ENCODE data around the gene FNDC3B.
A peak's percentile ranks its signal among the peaks of the same experiment; 100 is the strongest.

FNDC3B gene

DNA sequence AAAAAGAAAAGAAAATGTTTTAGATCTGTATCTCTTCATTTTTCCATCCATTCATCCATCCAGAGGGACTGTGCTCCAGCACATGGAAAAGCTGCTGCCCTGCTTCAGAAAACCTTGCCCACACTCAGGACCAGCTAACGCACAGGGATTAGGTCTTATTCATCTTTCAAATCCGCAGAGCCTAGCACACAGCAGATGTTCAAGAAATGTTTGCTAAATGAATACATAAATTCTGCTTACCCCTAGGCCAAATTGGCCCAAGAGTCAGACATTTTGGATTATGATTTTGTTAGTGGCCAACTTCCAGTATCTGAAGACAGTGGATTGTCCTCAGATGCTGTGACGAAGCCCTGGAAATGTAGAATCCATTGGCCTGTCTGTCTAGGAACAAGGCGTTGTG is 337.5 kb downstream of the FNDC3B start:
- H3K36me3 ChIP-seq (ENCODE audit: insufficient read depth, low read length), result peaks cover 71% of the 10 kb centered on the region
- no peak overlapping the region for H2AFZ ChIP-seq (ENCODE audit: low read length, unreplicated experiment)
- peaks cover 3% of the 10 kb centered on the region for H3K79me2 ChIP-seq (ENCODE audit: control insufficient read depth, insufficient read depth, low read length, unreplicated experiment)
- H3K27me3 ChIP-seq (ENCODE audit: insufficient read depth, low read length), result no peaks in the 10 kb centered on the region
- no peak overlapping the region for H3K4me3 ChIP-seq (ENCODE audit: low read depth, low read length)
- no peak overlapping the region for H3K27ac ChIP-seq (ENCODE audit: low read depth, low read length)
- H3K4me1 ChIP-seq (ENCODE audit: control insufficient read depth, insufficient read depth, low read length, unreplicated experiment), result no peaks in the 10 kb centered on the region

DNA sequence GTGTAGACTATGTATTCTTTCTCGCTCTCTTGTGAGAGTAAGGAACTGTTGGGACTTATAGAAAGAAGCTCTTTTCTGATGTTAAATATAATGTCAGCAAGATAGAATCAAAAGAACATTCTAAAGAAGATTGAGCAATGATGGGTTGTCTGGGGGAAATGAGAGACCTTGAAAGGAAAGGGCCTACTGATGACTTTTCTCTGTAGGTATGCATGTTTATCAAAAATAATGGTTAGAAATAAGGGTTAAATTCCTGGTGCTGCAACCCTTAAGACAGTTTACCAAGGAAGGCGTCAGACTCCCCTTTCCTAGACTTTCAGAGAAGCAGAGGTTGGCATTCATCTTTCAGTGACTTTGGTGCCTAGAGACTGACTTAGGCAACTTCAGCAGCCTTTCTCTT is 339.1 kb downstream of the FNDC3B start:
- Histone ChIP-seq H3K36me3 (ENCODE audit: insufficient read depth, low read length) (peaks cover 65% of the 10 kb centered on the region), H3K27ac (ENCODE audit: low read depth, low read length) (no peak overlapping the region), H3K79me2 (ENCODE audit: control insufficient read depth, insufficient read depth, low read length, unreplicated experiment) (peaks cover 6% of the 10 kb centered on the region), H3K27me3 (ENCODE audit: insufficient read depth, low read length) (no peaks in the 10 kb centered on the region), H3K4me3 (ENCODE audit: low read depth, low read length) (no peak overlapping the region), H2AFZ (ENCODE audit: low read length, unreplicated experiment) (no peak overlapping the region), H3K4me1 (ENCODE audit: control insufficient read depth, insufficient read depth, low read length, unreplicated experiment) (no peaks in the 10 kb centered on the region)

DNA sequence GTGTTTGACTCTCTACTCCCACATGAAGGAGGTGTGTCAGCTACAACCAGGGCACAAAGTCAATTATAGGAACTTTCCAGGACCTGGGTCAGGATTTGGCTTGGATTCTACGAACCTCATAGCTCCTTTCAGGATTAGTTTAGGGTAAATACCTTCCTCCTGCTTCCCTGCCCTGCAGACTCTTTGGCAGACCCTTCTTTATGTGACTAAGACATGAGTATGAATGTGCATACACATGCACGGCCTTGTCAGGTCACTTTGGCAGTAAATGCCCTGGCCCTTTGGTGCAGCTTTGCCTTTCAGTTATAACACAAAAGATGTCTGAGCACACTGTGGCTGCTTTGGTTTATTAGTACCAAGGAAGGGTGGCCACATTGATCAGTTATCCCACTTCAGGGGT is 340.0 kb downstream of the FNDC3B start:
- Histone ChIP-seq H3K36me3 (ENCODE audit: insufficient read depth, low read length) (peaks cover 59% of the 10 kb centered on the region), H3K27me3 (ENCODE audit: insufficient read depth, low read length) (no peaks in the 10 kb centered on the region), H3K79me2 (ENCODE audit: control insufficient read depth, insufficient read depth, low read length, unreplicated experiment) (peaks cover 8% of the 10 kb centered on the region), H3K27ac (ENCODE audit: low read depth, low read length) (no peak overlapping the region), H3K4me3 (ENCODE audit: low read depth, low read length) (no peak overlapping the region), H2AFZ (ENCODE audit: low read length, unreplicated experiment) (no peak overlapping the region), H3K4me1 (ENCODE audit: control insufficient read depth, insufficient read depth, low read length, unreplicated experiment) (no peaks in the 10 kb centered on the region)

DNA sequence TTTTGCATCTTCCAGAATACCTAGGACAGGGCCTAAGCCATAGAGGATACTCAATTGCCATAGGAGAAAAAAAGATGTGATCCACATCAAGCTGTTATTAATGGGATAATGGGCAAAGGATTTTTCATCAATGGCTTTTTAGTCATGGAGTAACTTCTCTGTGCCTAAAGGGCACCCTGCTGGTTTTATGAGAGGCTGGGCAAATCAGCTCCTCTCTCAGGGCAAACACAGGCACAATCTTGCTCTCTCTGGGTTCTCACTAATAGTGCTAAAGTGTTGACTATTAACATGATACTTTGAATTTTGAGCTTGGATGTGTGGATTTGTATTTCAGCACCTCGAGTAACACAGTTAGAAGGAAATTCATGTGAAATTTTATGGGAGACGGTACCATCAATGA is 341.3 kb downstream of the FNDC3B start:
- Histone ChIP-seq H3K4me3 (ENCODE audit: low read depth, low read length) (no peak overlapping the region), H2AFZ (ENCODE audit: low read length, unreplicated experiment) (no peak overlapping the region), H3K79me2 (ENCODE audit: control insufficient read depth, insufficient read depth, low read length, unreplicated experiment) (peaks cover 8% of the 10 kb centered on the region), H3K36me3 (ENCODE audit: insufficient read depth, low read length) (peaks cover 52% of the 10 kb centered on the region), H3K27ac (ENCODE audit: low read depth, low read length) (no peak overlapping the region), H3K27me3 (ENCODE audit: insufficient read depth, low read length) (no peaks in the 10 kb centered on the region), H3K4me1 (ENCODE audit: control insufficient read depth, insufficient read depth, low read length, unreplicated experiment) (no peaks in the 10 kb centered on the region)

DNA sequence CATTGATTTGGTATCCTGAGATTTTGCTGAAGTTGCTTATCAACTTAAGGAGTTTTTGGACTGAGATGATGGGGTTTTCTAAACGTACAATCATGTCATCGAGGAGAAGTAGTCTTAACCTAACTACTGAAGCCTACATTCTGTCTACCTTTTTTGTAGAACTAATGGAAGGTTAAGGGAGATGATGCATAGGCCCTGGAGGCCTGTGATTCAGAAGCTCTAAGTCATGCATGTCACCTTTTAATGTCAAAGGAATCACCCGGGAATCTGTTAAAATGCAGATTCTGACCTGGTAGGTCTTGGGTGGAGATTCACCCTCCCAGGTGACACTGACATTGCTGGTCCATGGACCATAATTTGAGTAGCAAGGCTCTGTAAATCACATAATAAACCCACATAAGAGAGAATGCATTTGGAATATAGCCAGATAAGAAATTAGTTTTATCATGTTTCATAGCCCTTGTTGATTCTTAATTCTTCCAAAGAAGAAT is 344.0 kb downstream of the FNDC3B start:
- H3K79me2 ChIP-seq (ENCODE audit: control insufficient read depth, insufficient read depth, low read length, unreplicated experiment), result peaks cover 16% of the 10 kb centered on the region
- peaks cover 26% of the 10 kb centered on the region for H3K36me3 ChIP-seq (ENCODE audit: insufficient read depth, low read length)
- no peak overlapping the region for H2AFZ ChIP-seq (ENCODE audit: low read length, unreplicated experiment)
- no peaks in the 10 kb centered on the region for H3K4me1 ChIP-seq (ENCODE audit: control insufficient read depth, insufficient read depth, low read length, unreplicated experiment)
- no peak overlapping the region for H3K4me3 ChIP-seq (ENCODE audit: low read depth, low read length)
- no peaks in the 10 kb centered on the region for H3K27me3 ChIP-seq (ENCODE audit: insufficient read depth, low read length)
- no peak overlapping the region for H3K27ac ChIP-seq (ENCODE audit: low read depth, low read length)

DNA sequence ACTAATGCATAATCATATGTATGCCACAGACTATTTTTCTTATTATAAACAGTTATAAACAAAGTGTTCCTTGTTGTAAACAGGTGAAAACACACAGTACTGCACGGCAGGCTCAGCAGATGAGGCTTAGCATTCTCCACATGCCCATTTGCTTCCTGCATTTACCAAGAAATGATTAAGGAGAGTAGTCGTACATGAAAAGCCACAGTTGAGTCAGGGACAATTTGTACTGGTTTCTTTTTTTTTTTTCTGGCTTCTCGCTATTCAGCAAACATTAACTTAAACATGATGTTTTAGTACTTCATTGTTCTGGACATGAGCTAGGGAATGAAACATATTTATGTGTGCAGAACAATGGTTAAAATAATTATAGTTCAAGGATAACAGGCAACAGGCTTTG is 345.5 kb downstream of the FNDC3B start:
- Histone ChIP-seq H3K4me3 (ENCODE audit: low read depth, low read length) (no peak overlapping the region), H3K4me1 (ENCODE audit: control insufficient read depth, insufficient read depth, low read length, unreplicated experiment) (no peaks in the 10 kb centered on the region), H3K27ac (ENCODE audit: low read depth, low read length) (no peak overlapping the region), H3K79me2 (ENCODE audit: control insufficient read depth, insufficient read depth, low read length, unreplicated experiment) (peaks cover 23% of the 10 kb centered on the region), H3K36me3 (ENCODE audit: insufficient read depth, low read length) (peaks cover 20% of the 10 kb centered on the region), H2AFZ (ENCODE audit: low read length, unreplicated experiment) (no peak overlapping the region), H3K27me3 (ENCODE audit: insufficient read depth, low read length) (no peaks in the 10 kb centered on the region)

DNA sequence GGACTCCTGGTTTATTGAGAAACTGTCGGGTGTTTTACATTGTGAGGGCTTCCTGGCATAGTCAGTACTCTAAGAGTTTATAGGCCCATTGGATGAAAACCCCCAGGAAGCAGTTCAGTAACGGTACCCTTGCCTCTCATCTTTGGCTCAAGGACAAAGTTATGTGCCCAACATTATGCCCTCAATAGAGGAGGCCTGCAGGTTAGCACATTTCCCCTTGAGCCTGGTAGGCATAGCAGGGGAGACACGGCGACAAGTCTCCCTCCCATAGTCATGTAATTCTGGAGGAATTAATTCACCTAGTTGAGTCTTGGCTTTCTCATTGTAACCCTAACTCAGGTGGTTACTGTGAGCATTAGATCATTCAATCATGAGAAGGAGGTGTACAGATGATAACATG is 348.4 kb downstream of the FNDC3B start:
- H3K79me2 ChIP-seq (ENCODE audit: control insufficient read depth, insufficient read depth, low read length, unreplicated experiment), result peaks cover 20% of the 10 kb centered on the region
- H3K4me3 ChIP-seq (ENCODE audit: low read depth, low read length), result no peak overlapping the region
- peaks cover 9% of the 10 kb centered on the region; the same call in 1 of the 2 replicates for H3K36me3 ChIP-seq (ENCODE audit: insufficient read depth, low read length)
- no peaks in the 10 kb centered on the region for H3K27me3 ChIP-seq (ENCODE audit: insufficient read depth, low read length)
- H3K4me1 ChIP-seq (ENCODE audit: control insufficient read depth, insufficient read depth, low read length, unreplicated experiment), result peaks cover 10% of the 10 kb centered on the region
- no peak overlapping the region for H3K27ac ChIP-seq (ENCODE audit: low read depth, low read length)
- H2AFZ ChIP-seq (ENCODE audit: low read length, unreplicated experiment), result no peak overlapping the region

DNA sequence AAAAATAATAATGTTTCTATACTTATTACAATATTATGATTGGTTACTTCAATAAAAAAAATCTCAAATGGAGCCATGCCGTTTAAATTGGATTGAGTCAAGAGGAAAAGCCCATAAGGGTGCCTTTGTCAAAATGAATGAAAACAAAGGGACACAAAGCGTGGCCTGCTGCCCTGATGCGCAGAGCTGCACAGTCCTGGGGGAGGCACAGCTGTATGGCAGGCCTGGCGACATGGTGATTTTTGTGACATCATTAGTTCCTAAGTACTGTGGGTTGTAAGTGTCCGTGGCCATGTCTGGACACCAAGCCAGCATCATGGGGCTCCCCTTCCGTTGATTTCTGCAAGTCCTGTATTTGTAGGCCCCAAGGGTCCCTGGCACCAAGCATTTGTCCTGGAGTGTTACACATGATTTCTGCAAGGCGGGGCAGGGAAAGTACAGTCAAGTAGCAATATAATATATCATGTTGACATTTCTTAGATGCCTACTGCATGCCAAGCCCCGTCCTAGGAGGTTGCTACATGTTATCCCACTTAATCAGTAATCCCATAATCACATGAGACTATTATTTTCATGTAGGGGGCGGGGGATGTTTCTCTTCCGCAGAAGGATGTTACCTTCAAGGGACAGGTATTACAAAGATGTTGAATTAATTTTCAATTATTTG is 349.2 kb downstream of the FNDC3B start:
- Histone ChIP-seq H3K36me3 (ENCODE audit: insufficient read depth, low read length) (peaks cover 15% of the 10 kb centered on the region), H3K27ac (ENCODE audit: low read depth, low read length) (no peak overlapping the region)

DNA sequence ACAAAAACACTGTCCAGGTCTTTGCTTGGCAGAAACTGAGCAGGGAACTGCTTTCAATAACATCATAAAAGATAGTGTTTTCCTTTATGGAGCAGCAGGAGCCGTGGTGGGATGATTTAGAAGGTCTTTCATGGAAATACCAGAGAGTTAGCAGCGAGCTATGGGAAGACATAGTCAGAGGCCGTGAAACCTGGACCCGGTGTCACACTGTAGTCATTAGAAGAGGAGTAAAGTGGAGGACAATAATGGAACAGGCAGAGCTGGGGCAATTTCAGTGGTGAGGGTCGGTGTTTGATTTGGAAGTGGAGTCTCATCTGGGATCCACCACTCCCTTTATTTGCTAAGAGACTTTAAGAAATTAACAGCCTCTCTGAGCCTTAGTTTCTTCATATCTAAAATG is 351.4 kb downstream of the FNDC3B start:
- Histone ChIP-seq H3K79me2 (ENCODE audit: control insufficient read depth, insufficient read depth, low read length, unreplicated experiment) (peaks cover 14% of the 10 kb centered on the region), H2AFZ (ENCODE audit: low read length, unreplicated experiment) (no peak overlapping the region), H3K4me1 (ENCODE audit: control insufficient read depth, insufficient read depth, low read length, unreplicated experiment) (peaks cover 10% of the 10 kb centered on the region), H3K4me3 (ENCODE audit: low read depth, low read length) (no peak overlapping the region), H3K27ac (ENCODE audit: low read depth, low read length) (no peak overlapping the region; the same call in 1 of the 2 replicates), H3K36me3 (ENCODE audit: insufficient read depth, low read length) (peaks cover 21% of the 10 kb centered on the region), H3K27me3 (ENCODE audit: insufficient read depth, low read length) (no peaks in the 10 kb centered on the region)

More for the DNA sequence above, 349.2 kb downstream of the FNDC3B start:
- Histone ChIP-seq H3K4me3 (ENCODE audit: low read depth, low read length) (no peak overlapping the region), H2AFZ (ENCODE audit: low read length, unreplicated experiment) (no peak overlapping the region), H3K4me1 (ENCODE audit: control insufficient read depth, insufficient read depth, low read length, unreplicated experiment) (peaks cover 10% of the 10 kb centered on the region), H3K79me2 (ENCODE audit: control insufficient read depth, insufficient read depth, low read length, unreplicated experiment) (peaks cover 16% of the 10 kb centered on the region), H3K27me3 (ENCODE audit: insufficient read depth, low read length) (no peaks in the 10 kb centered on the region)

DNA sequence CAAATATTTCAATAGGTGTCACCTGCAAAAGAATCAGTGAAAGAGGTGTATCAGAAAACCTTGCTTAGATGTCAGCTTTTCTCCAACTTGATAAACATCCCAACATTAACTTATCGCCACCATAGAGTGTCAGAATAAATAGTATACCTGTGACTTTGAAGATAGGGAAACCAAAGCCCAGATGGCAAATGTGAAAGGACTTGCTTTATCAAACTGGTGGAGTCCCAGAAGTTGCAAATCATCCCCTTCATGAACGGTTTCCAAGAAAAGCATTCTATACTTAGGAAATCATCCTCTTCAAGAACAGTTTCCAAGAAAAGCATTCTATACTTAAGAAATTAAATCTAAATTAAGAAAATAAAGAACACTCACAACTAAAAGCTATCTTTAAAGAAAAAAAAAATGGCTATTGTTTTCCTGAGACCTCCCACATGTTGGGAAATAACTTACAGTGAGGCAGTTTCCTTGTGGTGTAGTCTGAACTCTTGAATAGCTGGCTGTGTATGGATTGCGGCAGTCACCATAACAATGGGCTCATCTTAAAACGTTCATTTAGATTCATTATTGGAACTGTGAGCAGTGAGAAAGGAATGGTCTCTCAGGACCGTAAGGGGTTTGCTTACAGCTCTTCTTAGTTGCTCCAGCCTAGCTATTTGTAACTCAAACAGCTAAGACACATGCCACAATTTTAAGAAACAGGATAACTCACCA is 352.4 kb downstream of the FNDC3B start:
- Histone ChIP-seq H3K27me3 (ENCODE audit: insufficient read depth, low read length) (no peaks in the 10 kb centered on the region), H3K79me2 (ENCODE audit: control insufficient read depth, insufficient read depth, low read length, unreplicated experiment) (peaks cover 14% of the 10 kb centered on the region), H3K36me3 (ENCODE audit: insufficient read depth, low read length) (peaks cover 30% of the 10 kb centered on the region), H3K4me3 (ENCODE audit: low read depth, low read length) (no peak overlapping the region), H2AFZ (ENCODE audit: low read length, unreplicated experiment) (no peak overlapping the region), H3K4me1 (ENCODE audit: control insufficient read depth, insufficient read depth, low read length, unreplicated experiment) (peaks cover 10% of the 10 kb centered on the region), H3K27ac (ENCODE audit: low read depth, low read length) (peak overlapping the region; percentile 4)

DNA sequence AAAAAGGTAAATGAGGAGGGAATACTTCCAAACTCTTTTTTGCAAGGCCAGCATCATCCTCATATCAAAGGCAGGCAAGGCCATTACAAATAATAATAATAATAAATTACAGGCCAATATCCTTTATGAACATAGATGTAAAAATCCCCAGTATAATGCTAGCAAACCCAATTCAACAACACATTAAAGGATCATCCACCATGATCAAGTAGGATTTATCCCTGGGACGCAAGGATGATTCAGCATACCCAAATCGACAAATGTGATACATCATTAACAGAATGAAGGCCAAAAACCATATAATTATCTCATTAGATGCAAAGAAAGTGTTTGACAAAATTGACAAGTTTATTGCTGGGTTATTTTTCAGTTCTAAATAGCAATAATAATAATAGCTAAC is 355.3 kb downstream of the FNDC3B start:
- H2AFZ ChIP-seq (ENCODE audit: low read length, unreplicated experiment), result no peak overlapping the region
- H3K4me1 ChIP-seq (ENCODE audit: control insufficient read depth, insufficient read depth, low read length, unreplicated experiment), result peaks cover 10% of the 10 kb centered on the region
- no peaks in the 10 kb centered on the region for H3K79me2 ChIP-seq (ENCODE audit: control insufficient read depth, insufficient read depth, low read length, unreplicated experiment)
- no peak overlapping the region for H3K27ac ChIP-seq (ENCODE audit: low read depth, low read length)
- no peak overlapping the region for H3K4me3 ChIP-seq (ENCODE audit: low read depth, low read length)
- no peaks in the 10 kb centered on the region for H3K27me3 ChIP-seq (ENCODE audit: insufficient read depth, low read length)
- H3K36me3 ChIP-seq (ENCODE audit: insufficient read depth, low read length), result peaks cover 42% of the 10 kb centered on the region
